Mesenchymal stem cell (in vitro differentiated cells and primary cell): ENCODE data around the gene CATSPERE.

Source experiments
- DNase-seq: peaks from one replicate; pipeline ENCODE4 v3.0.0-alpha.2; 2013
- H2AFZ ChIP-seq: one replicate; pipeline ENCODE4 v1.6.1; 2013; ENCODE audit warnings: low read depth, mild to moderate bottlenecking, control low read depth, inconsistent platforms, low read length, moderate library complexity
- H2AK5ac ChIP-seq: 2 replicates; pipeline ENCODE4 v1.6.1; 2013; ENCODE audit warnings: low read length, moderate library complexity, mild to moderate bottlenecking, inconsistent platforms; ENCODE audit not compliant: severe bottlenecking
- H2BK120ac ChIP-seq: one replicate; pipeline ENCODE4 v1.6.1; 2013; ENCODE audit warnings: low read depth, mild to moderate bottlenecking, inconsistent platforms, low read length, moderate library complexity
- H2BK12ac ChIP-seq, 2 experiments: one replicate each; pipeline ENCODE4 v1.6.1; 2013; ENCODE audit warnings: inconsistent platforms in 2 of 2, low read length in 2 of 2, mild to moderate bottlenecking in 2 of 2, moderate library complexity in 2 of 2, control low read depth in 1 of 2
- H2BK15ac ChIP-seq: one replicate; pipeline ENCODE4 v1.6.1; 2013; ENCODE audit warnings: mild to moderate bottlenecking, low read depth, inconsistent platforms; ENCODE audit not compliant: poor library complexity, severe bottlenecking
- H2BK5ac ChIP-seq: 2 replicates; pipeline ENCODE4 v1.6.1; 2013; ENCODE audit warnings: low read depth, mild to moderate bottlenecking, low read length, control low read depth, inconsistent platforms; ENCODE audit not compliant: poor library complexity, severe bottlenecking
- H3K14ac ChIP-seq, 2 experiments: one replicate each; pipeline ENCODE4 v1.6.1; 2013; ENCODE audit warnings: inconsistent platforms in 2 of 2, low read length in 2 of 2, control low read depth in 1 of 2, mild to moderate bottlenecking in 1 of 2, moderate library complexity in 1 of 2
- H3K18ac ChIP-seq, 2 experiments: one replicate each; pipeline ENCODE4 v1.6.1; 2013; ENCODE audit warnings: inconsistent platforms in 2 of 2, low read length in 2 of 2, control low read depth in 1 of 2, low read depth in 1 of 2, mild to moderate bottlenecking in 1 of 2
- H3K23ac ChIP-seq, 2 experiments: one replicate each; pipeline ENCODE4 v1.6.1; 2013; ENCODE audit warnings: inconsistent platforms in 2 of 2, low read length in 2 of 2, mild to moderate bottlenecking in 2 of 2, moderate library complexity in 2 of 2, control low read depth in 1 of 2
- H3K27ac ChIP-seq: 2 replicates; pipeline ENCODE4 v1.5.1; 2013; ENCODE audit warnings: mild to moderate bottlenecking, moderate library complexity, low read length, control low read depth, inconsistent platforms; ENCODE audit not compliant: poor library complexity, severe bottlenecking
- H3K27me3 ChIP-seq, 2 experiments: 2 replicates each; pipeline versions ENCODE4 v1.6.1 to v1.7.0; 2013; ENCODE audit warnings: low read length in 2 of 2, mild to moderate bottlenecking in 2 of 2, moderate library complexity in 2 of 2, control low read depth in 1 of 2, inconsistent platforms in 1 of 2; ENCODE audit not compliant: control insufficient read depth in 1 of 2, insufficient read depth in 1 of 2
- H3K36me3 ChIP-seq, 2 experiments: 2 replicates each; pipeline versions ENCODE4 v1.6.1 to v1.7.0; 2013; ENCODE audit warnings: low read length in 2 of 2, control low read depth in 1 of 2, inconsistent platforms in 1 of 2, low read depth in 1 of 2, mild to moderate bottlenecking in 1 of 2; ENCODE audit not compliant: insufficient read depth in 2 of 2, control insufficient read depth in 1 of 2
- H3K4ac ChIP-seq, 2 experiments: one replicate each; pipeline ENCODE4 v1.6.1; 2013; ENCODE audit warnings: inconsistent platforms in 2 of 2, low read length in 2 of 2, mild to moderate bottlenecking in 2 of 2, moderate library complexity in 2 of 2, control low read depth in 1 of 2, low read depth in 1 of 2
- H3K4me1 ChIP-seq: 2 replicates; pipeline ENCODE4 v1.6.1; 2013; ENCODE audit warnings: low read depth, low read length, control low read depth; ENCODE audit not compliant: control insufficient read depth, insufficient read depth
- H3K4me2 ChIP-seq: 2 replicates; pipeline ENCODE4 v1.6.1; 2013; ENCODE audit warnings: low read length, mild to moderate bottlenecking, inconsistent platforms; ENCODE audit not compliant: poor library complexity, severe bottlenecking
- H3K4me3 ChIP-seq, 2 experiments: 2 replicates each; pipeline versions ENCODE4 v1.5.1 to v1.7.0; 2013; ENCODE audit warnings: low read length in 2 of 2, mild to moderate bottlenecking in 2 of 2, control low read depth in 1 of 2, low read depth in 1 of 2; ENCODE audit not compliant: insufficient read depth in 1 of 2
- H3K79me1 ChIP-seq: replicated peaks from 2 replicates; pipeline ENCODE4 v1.6.1; 2013; ENCODE audit warnings: mild to moderate bottlenecking, control low read depth, low read length, inconsistent platforms; ENCODE audit not compliant: poor library complexity, severe bottlenecking
- H3K9ac ChIP-seq: 2 replicates; pipeline ENCODE4 v1.7.0; 2013; ENCODE audit warnings: mild to moderate bottlenecking, low read length, moderate library complexity
- H3K9me3 ChIP-seq: 2 replicates; pipeline ENCODE4 v1.7.0; 2013; ENCODE audit warnings: mild to moderate bottlenecking, low read length; ENCODE audit not compliant: control insufficient read depth
- H4K8ac ChIP-seq: one replicate; pipeline ENCODE4 v1.6.1; 2013; ENCODE audit warnings: inconsistent platforms, mild to moderate bottlenecking, low read length, moderate library complexity
- H4K91ac ChIP-seq: one replicate; pipeline ENCODE4 v1.6.1; 2013; ENCODE audit warnings: mild to moderate bottlenecking, low read length, inconsistent platforms
- WGBS: methylation state at CpG from one replicate; pipeline ENCODE4 v1.1.7; 2013; ENCODE audit warnings: mixed read lengths; 5-methylcytosine and 5-hydroxymethylcytosine counted together

CATSPERE gene

GRCh38 chr1:244653439-244654107 is 192.5 kb downstream of the CATSPERE start:
- H2BK120ac ChIP-seq = no peak overlapping the region
- H4K91ac ChIP-seq = no peak overlapping the region
- peak overlapping the region in 1 of 2 experiments; percentile 88 for H3K14ac ChIP-seq
- peak overlapping the region in 1 of 2 experiments; percentile 92 for H3K23ac ChIP-seq
- H3K27ac ChIP-seq = no peak overlapping the region
- no peaks in the 10 kb centered on the region for H3K9me3 ChIP-seq
- H2BK5ac ChIP-seq = no peak overlapping the region
- peaks cover 0 to 11% of the 10 kb centered on the region in 2 experiments for H3K36me3 ChIP-seq
- under 1% methylated on average over 31 of the region's 34 CpGs for WGBS
- peak overlapping the region; percentile 63 for H2AFZ ChIP-seq
- peak overlapping the region; percentile 95 for H3K9ac ChIP-seq
- H2AK5ac ChIP-seq = no peak overlapping the region
- peak; percentile 55 for DNase-seq
- peak overlapping the region; percentile 60 for H2BK15ac ChIP-seq
- H3K4me2 ChIP-seq = peak overlapping the region; percentile 91
- peak overlapping the region in 1 of 2 experiments; percentile 60 for H2BK12ac ChIP-seq
- no peaks in the 10 kb centered on the region for H3K27me3 ChIP-seq
- H3K4me1 ChIP-seq = no peaks in the 10 kb centered on the region
- H3K4me3 ChIP-seq = peak overlapping the region; percentile 77 to 87
- peaks cover 9% of the 10 kb centered on the region for H3K79me1 ChIP-seq
- H3K4ac ChIP-seq = peak overlapping the region; percentile 24 to 80
- no peak overlapping the region for H4K8ac ChIP-seq
- H3K18ac ChIP-seq = peak overlapping the region; percentile 67 to 83

- Histone ChIP-seq H2BK12ac (no peak overlapping the region), H3K79me1 (peaks cover 9% of the 10 kb centered on the region), H3K4ac (no peak overlapping the region), H2BK5ac (no peak overlapping the region), H3K4me2 (peak overlapping the region; percentile 91), H2BK15ac (no peak overlapping the region), H3K36me3 (peaks cover 0 to 12% of the 10 kb centered on the region in 2 experiments), H3K9ac (peak overlapping the region; percentile 95), H3K27ac (no peak overlapping the region), H4K91ac (no peak overlapping the region), H3K4me1 (no peaks in the 10 kb centered on the region), H3K23ac (no peak overlapping the region), H2BK120ac (no peak overlapping the region), H4K8ac (no peak overlapping the region), H3K18ac (no peak overlapping the region), H3K4me3 (peak overlapping the region in 1 of 2 experiments; percentile 87), H3K14ac (no peak overlapping the region), H3K27me3 (no peaks in the 10 kb centered on the region), H2AK5ac (no peak overlapping the region), H3K9me3 (no peaks in the 10 kb centered on the region), H2AFZ (no peak overlapping the region)
- peak; percentile 28 for DNase-seq
- 20% methylated on average over 8 of the region's 8 CpGs for WGBS
These were observed 193.3 kb downstream of the CATSPERE start for GRCh38 chr1:244654108-244655038.

- peak overlapping the region; percentile 95 for H3K9ac ChIP-seq
- no CpG with 5 or more reads among the region's 1 CpG for WGBS
These were observed 194.1 kb downstream of the CATSPERE start for GRCh38 chr1:244655186-244655585.

GRCh38 chr1:244657421-244657820 is 196.3 kb downstream of the CATSPERE start:
- Histone ChIP-seq H3K18ac (no peak overlapping the region), H2AFZ (no peak overlapping the region)
- WGBS = no CpG with 5 or more reads among the region's 3 CpGs

More at GRCh38 chr1:244655186-244655585, 194.1 kb downstream of the CATSPERE start:
- Histone ChIP-seq H4K91ac (no peak overlapping the region), H3K4ac (no peak overlapping the region), H3K4me3 (peak overlapping the region in 1 of 2 experiments; percentile 87), H3K4me1 (no peaks in the 10 kb centered on the region), H2AFZ (no peak overlapping the region), H2BK15ac (no peak overlapping the region), H2BK12ac (no peak overlapping the region), H2AK5ac (no peak overlapping the region), H3K27me3 (no peaks in the 10 kb centered on the region), H3K4me2 (peak overlapping the region; percentile 38), H3K9me3 (no peaks in the 10 kb centered on the region), H3K23ac (no peak overlapping the region), H3K27ac (no peak overlapping the region), H3K79me1 (peaks cover 9% of the 10 kb centered on the region), H2BK120ac (no peak overlapping the region), H3K36me3 (peaks cover 0 to 17% of the 10 kb centered on the region in 2 experiments), H3K14ac (no peak overlapping the region), H4K8ac (no peak overlapping the region), H3K18ac (no peak overlapping the region), H2BK5ac (no peak overlapping the region)
- DNase-seq = no peak

More at GRCh38 chr1:244657421-244657820, 196.3 kb downstream of the CATSPERE start:
- no peak for DNase-seq
- Histone ChIP-seq H3K4me1 (no peaks in the 10 kb centered on the region), H4K91ac (no peak overlapping the region), H3K36me3 (peaks cover 0 to 17% of the 10 kb centered on the region in 2 experiments), H3K9me3 (no peaks in the 10 kb centered on the region), H2BK15ac (no peak overlapping the region), H2BK12ac (no peak overlapping the region), H2BK5ac (no peak overlapping the region), H3K4ac (no peak overlapping the region), H3K9ac (no peak overlapping the region), H3K27ac (no peak overlapping the region), H3K4me2 (no peak overlapping the region), H3K14ac (no peak overlapping the region), H4K8ac (no peak overlapping the region), H2BK120ac (no peak overlapping the region), H3K4me3 (no peak overlapping the region), H3K79me1 (peaks cover 9% of the 10 kb centered on the region), H3K23ac (no peak overlapping the region), H3K27me3 (no peaks in the 10 kb centered on the region), H2AK5ac (no peak overlapping the region)
